Measurements from ENCODE around the gene TMEM247.

DNA sequence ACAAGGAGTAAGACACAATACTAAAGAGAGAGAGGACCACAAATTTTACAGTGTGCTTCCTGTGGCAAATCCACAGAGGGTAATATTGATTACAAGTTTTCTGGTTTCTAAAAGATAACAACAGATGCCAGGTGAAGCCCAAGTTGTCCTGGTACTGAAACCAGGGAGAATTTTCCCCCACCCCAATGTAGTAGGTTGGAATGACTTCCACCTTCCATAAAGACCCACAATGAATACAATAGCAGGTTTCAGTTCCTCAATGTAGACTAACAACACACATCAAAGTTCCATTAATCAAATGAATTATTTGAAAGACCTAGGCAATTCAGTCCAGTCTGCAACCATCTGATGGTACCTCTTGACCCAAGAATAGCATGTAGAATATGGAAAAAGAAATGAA, 44.0 kb upstream of the TMEM247 start:
- TF ChIP-seq POLR2A (IDR thresholded peaks at IDR 0.05; ENCODE audit: low read length) (no peak), GATA1 (IDR thresholded peaks at IDR 0.05; ENCODE audit: low read depth, low read length) (no peak)
